Left ventricle myocardium inferior (tissue), 1 donor: Measurements from ENCODE around the gene PBOV1. TPM values are rescaled to one million over a fixed set of nuclear protein-coding genes. Genes with fewer than 3 reads are reported as not detected.

ENCODE experiments used
- DNase-seq: peaks from one replicate; pipeline ENCODE4 v3.0.0-alpha.2; 2020
- H3K27ac ChIP-seq: fragments of 200-600 bp; replicated peaks from 2 replicates; pipeline ENCODE4 v1.8.0; 2021
- H3K27me3 ChIP-seq: fragments of 200-600 bp; 2 replicates; pipeline ENCODE4 v1.8.0; 2021; ENCODE audit warnings: low read depth
- H3K36me3 ChIP-seq: fragments of 200-600 bp; 2 replicates; pipeline ENCODE4 v1.8.0; 2021
- H3K4me1 ChIP-seq: fragments of 200-600 bp; 2 replicates; pipeline ENCODE4 v1.8.0; 2021
- H3K4me3 ChIP-seq: fragments of 200-600 bp; 2 replicates; pipeline ENCODE4 v1.8.0; 2021; ENCODE audit warnings: mild to moderate bottlenecking, moderate library complexity
- H3K9me3 ChIP-seq: fragments of 200-600 bp; replicated peaks from 2 replicates; pipeline ENCODE4 v1.8.0; 2021
- intact Hi-C: fragments of 100-400 bp; cut with micrococcal nuclease; formaldehyde crosslinking; loops from one replicate; pipeline ENCODE4 v1.11.0; 2022
- total RNA-seq: library from RNA; stranded (reverse); fragmentation: NEBNext Ultra II Directional; extraction: Animal tissue kit (Norgen Biotek cat#: 25700); gene quantifications from one replicate; pipeline ENCODE4 v1.2.1, GENCODE V29; 2021
- TF ChIP-seq, protein P1 (sequence below): fragments of 200-600 bp; IDR thresholded peaks from 2 replicates; pipeline ENCODE4 v1.8.0; 2021; ENCODE audit warnings: antibody characterized with exemption, mild to moderate bottlenecking, borderline replicate concordance
- donor health status: DM: no; HTN: yes; CAD: no; lungs with severe emphysema.

PBOV1 gene
- total RNA-seq, 1 donor from 2014 or later: not detected

GRCh38 chr6:138231381-138231886, 13.1 kb upstream of the PBOV1 start:
- Histone ChIP-seq H3K4me3 (no peak overlapping the region), H3K27ac (no peak overlapping the region), H3K36me3 (no peaks in the 10 kb centered on the region), H3K9me3 (no peaks in the 10 kb centered on the region), H3K27me3 (no peaks in the 10 kb centered on the region), H3K4me1 (no peaks in the 10 kb centered on the region)
- no peak for DNase-seq
- TF ChIP-seq, protein P1, sequence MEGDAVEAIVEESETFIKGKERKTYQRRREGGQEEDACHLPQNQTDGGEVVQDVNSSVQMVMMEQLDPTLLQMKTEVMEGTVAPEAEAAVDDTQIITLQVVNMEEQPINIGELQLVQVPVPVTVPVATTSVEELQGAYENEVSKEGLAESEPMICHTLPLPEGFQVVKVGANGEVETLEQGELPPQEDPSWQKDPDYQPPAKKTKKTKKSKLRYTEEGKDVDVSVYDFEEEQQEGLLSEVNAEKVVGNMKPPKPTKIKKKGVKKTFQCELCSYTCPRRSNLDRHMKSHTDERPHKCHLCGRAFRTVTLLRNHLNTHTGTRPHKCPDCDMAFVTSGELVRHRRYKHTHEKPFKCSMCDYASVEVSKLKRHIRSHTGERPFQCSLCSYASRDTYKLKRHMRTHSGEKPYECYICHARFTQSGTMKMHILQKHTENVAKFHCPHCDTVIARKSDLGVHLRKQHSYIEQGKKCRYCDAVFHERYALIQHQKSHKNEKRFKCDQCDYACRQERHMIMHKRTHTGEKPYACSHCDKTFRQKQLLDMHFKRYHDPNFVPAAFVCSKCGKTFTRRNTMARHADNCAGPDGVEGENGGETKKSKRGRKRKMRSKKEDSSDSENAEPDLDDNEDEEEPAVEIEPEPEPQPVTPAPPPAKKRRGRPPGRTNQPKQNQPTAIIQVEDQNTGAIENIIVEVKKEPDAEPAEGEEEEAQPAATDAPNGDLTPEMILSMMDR: no peak
- intact Hi-C loops: no loop called here

GRCh38 chr6:138230759-138231380, 12.6 kb upstream of the PBOV1 start:
- no peaks in the 10 kb centered on the region for H3K9me3 ChIP-seq
- DNase-seq: no peak
- intact Hi-C loops: no loop called here
- TF ChIP-seq, protein P1: no peak
- H3K36me3 ChIP-seq: no peaks in the 10 kb centered on the region
- no peak overlapping the region for H3K27ac ChIP-seq
- no peak overlapping the region for H3K4me3 ChIP-seq
- no peaks in the 10 kb centered on the region for H3K27me3 ChIP-seq
- H3K4me1 ChIP-seq: no peaks in the 10 kb centered on the region

GRCh38 chr6:138230221-138230620, 11.9 kb upstream of the PBOV1 start:
- TF ChIP-seq, protein P1: no peak
- Histone ChIP-seq H3K9me3 (no peaks in the 10 kb centered on the region), H3K36me3 (no peaks in the 10 kb centered on the region), H3K27ac (no peak overlapping the region), H3K4me1 (no peaks in the 10 kb centered on the region), H3K4me3 (no peak overlapping the region), H3K27me3 (no peaks in the 10 kb centered on the region)
- DNase-seq: no peak
- intact Hi-C loops: no loop called here

DNA sequence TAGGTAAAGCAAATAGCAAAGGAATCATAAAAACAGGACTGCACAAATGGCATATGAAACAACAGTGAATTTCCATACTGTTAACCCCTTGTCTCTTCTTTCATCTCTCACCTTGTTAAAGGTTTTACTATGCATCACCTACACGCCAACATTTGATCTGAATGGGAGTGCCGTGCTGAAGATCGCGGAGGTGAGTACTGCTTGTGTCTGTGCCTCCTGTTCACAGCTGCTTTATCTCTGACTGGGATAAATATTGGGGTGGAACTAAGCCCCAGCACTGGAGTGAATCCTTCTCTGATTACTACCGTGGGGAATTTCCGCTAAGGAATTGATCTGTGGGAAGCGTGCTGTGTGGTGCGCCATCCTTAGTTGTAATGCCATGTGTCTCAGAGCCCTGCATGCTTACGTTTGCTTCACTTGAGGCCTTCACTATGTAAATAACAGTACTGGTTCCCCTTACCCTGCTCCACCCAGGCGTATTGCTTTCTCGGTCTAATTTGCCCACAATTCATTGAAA, 11.4 kb upstream of the PBOV1 start:
- no peaks in the 10 kb centered on the region for H3K27me3 ChIP-seq
- H3K4me1 ChIP-seq: no peaks in the 10 kb centered on the region
- no peak overlapping the region for H3K27ac ChIP-seq
- no peaks in the 10 kb centered on the region for H3K9me3 ChIP-seq
- no peak for DNase-seq
- TF ChIP-seq, protein P1: no peak
- intact Hi-C loops: no loop called here
- H3K36me3 ChIP-seq: no peaks in the 10 kb centered on the region
- H3K4me3 ChIP-seq: no peak overlapping the region

GRCh38 chr6:138229072-138229471, 10.8 kb upstream of the PBOV1 start:
- Histone ChIP-seq H3K27ac (no peak overlapping the region), H3K4me1 (no peaks in the 10 kb centered on the region), H3K36me3 (no peaks in the 10 kb centered on the region), H3K27me3 (no peaks in the 10 kb centered on the region), H3K9me3 (no peaks in the 10 kb centered on the region), H3K4me3 (no peak overlapping the region)
- DNase-seq: no peak
- TF ChIP-seq, protein P1: no peak
- intact Hi-C loops: no loop called here
